ENCODE results near the gene LACRT.

Gene LACRT

DNA sequence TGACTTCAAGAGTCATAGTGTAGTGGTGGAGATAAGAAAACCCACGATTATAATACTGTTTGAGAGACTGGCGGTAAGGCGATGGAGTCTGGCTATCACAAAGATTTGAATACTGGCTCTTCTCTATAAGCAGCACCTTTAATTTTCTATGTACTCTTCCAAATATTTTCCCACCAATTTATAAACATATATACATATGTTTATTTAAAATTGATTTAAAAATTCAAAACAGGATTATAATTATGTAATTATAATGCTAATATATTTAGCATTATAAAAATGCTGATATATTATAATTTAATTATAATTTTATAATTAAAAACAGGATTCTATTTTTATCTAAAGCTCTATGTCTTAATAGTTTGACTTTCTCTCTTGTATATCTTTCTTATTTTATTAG, 28.9 kb upstream of the LACRT start:
- H3K4me3 ChIP-seq (replicated peaks; ENCODE audit: low read depth, low read length): no peak overlapping the region
- DNase-seq (ENCODE audit: low read depth): no peak
- TF ChIP-seq, protein P1, sequence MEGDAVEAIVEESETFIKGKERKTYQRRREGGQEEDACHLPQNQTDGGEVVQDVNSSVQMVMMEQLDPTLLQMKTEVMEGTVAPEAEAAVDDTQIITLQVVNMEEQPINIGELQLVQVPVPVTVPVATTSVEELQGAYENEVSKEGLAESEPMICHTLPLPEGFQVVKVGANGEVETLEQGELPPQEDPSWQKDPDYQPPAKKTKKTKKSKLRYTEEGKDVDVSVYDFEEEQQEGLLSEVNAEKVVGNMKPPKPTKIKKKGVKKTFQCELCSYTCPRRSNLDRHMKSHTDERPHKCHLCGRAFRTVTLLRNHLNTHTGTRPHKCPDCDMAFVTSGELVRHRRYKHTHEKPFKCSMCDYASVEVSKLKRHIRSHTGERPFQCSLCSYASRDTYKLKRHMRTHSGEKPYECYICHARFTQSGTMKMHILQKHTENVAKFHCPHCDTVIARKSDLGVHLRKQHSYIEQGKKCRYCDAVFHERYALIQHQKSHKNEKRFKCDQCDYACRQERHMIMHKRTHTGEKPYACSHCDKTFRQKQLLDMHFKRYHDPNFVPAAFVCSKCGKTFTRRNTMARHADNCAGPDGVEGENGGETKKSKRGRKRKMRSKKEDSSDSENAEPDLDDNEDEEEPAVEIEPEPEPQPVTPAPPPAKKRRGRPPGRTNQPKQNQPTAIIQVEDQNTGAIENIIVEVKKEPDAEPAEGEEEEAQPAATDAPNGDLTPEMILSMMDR (IDR thresholded peaks at IDR 0.05; ENCODE audit: low read length, missing control alignments): no peak

DNA sequence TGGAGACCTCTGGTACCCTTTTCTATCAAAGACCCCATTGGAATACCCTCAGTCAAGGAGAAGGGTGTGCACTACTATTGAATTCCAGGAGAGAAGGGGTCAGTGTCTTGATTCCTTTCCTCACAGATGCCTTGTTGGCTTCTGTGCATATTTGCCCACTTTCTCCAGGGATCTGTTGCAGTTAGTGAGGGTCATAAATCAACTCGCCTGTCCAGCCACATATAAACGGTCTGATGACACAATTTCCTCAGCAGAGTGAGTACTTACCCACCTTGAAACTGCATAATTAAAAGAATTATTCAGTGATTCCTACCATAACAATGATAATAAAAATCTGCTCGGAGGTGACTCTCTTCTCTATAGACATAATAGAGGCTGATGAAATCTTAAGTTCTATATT, 27.3 kb upstream of the LACRT start:
- no peak overlapping the region for H3K4me3 ChIP-seq (replicated peaks; ENCODE audit: low read depth, low read length)
- TF ChIP-seq, protein P1 (IDR thresholded peaks at IDR 0.05; ENCODE audit: low read length, missing control alignments): no peak
- no peak for DNase-seq (ENCODE audit: low read depth)

DNA sequence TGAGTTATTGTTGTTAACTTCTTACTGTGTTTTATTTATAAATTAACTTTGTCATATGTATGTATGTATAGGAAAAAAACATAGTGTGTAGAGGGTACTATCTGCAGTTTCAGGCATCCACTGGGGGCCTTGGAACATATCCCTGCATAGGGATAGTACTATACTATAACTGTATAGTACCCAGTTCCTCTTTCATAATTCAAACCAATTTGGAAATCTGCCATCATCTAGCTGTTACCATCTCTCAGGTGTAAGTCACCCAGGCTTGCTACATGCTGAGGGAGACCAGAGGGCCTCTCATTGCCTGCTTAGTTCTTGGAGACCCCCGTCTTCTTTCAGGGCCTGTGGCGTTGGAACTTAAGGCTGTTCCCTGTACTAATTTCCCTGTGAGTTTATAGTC, 26.4 kb upstream of the LACRT start:
- DNase-seq (ENCODE audit: low read depth): no peak
- TF ChIP-seq, protein P1 (IDR thresholded peaks at IDR 0.05; ENCODE audit: low read length, missing control alignments): no peak
- no peak overlapping the region for H3K4me3 ChIP-seq (replicated peaks; ENCODE audit: low read depth, low read length)

DNA sequence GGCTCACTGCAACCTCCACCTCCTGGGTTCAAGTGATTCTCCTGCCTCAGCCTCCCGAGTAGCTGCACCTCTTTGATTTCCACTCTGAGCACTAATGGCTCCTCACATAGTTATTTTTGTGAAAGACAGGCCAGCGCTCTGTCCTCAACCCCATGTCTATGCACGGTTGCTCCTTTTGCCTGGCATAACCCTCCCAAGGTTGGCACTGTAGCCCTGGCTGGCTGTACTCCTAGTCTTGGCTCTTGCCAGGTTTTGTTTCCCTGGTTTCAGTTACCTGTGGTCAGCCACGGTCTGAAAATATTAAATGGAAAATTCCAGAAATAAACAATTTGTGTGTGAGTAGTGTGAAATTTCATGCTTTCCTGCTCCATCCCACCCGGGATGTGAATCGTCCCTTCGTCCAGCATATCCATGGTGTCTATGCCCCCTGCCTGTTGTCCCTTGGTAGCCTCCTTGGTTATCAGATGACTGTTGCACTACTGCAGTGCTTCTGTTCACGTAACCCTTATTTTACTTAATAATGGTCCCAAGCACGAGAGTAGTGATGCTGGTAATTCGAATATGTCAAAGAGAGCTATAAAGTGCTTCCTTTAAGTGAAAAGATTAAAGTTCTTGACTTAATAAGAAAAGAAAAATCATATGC, 25.7 kb upstream of the LACRT start:
- TF ChIP-seq, protein P1 (IDR thresholded peaks at IDR 0.05; ENCODE audit: low read length, missing control alignments): no peak
- no peak for DNase-seq (ENCODE audit: low read depth)

DNA sequence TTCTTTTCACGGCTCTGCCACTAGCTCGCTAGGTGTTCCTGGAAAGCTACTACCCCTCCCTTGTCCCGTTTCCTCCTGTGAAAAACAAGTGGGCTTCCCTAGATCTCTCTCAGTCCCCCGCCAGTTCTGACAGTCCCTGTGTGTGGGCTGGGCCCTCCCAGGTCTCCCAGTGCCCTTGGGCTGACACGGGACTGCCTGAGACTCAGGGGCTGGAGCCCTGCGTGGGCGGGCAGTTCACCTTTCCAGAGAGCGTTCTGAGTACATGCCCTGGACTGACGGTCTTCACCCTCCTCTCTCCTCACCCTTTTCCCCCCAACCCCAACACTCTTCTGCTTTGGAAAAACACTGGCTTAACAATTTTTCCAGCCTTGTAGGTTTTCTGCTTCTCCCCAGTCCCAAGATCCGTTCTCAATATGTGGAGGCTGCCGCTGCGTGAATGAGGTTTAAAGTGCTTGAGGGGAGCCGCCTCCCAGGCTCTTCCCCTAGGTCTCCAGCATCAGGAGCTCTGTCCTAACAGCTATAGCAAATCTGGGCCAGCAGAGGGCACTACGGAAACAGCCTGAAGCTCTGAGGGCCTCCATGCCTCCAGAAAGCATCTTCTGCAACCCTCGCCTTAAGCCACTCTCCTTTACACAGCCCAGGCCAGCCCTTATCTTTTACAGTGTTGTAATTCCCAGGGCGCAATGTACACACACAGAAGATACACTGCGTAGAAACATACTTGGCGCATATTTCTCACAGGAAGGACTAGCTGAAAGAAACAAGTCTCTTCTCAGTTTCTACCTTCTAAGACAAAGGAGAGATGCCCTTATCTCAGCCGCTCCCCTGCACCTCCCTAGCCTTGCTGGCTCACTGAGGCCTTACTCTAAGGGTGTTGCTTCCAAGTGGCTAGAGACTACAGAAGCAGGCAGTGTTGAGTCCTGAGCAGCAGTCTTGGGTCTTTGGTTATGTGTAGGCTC, 23.9 kb upstream of the LACRT start:
- H3K4me3 ChIP-seq (replicated peaks; ENCODE audit: low read depth, low read length): no peak overlapping the region
- TF ChIP-seq, protein P1 (IDR thresholded peaks at IDR 0.05; ENCODE audit: low read length, missing control alignments): peak; percentile 53
- DNase-seq (ENCODE audit: low read depth): peak; percentile 39

More for the DNA sequence above, 25.7 kb upstream of the LACRT start:
- H3K4me3 ChIP-seq (replicated peaks; ENCODE audit: low read depth, low read length): no peak overlapping the region

DNA sequence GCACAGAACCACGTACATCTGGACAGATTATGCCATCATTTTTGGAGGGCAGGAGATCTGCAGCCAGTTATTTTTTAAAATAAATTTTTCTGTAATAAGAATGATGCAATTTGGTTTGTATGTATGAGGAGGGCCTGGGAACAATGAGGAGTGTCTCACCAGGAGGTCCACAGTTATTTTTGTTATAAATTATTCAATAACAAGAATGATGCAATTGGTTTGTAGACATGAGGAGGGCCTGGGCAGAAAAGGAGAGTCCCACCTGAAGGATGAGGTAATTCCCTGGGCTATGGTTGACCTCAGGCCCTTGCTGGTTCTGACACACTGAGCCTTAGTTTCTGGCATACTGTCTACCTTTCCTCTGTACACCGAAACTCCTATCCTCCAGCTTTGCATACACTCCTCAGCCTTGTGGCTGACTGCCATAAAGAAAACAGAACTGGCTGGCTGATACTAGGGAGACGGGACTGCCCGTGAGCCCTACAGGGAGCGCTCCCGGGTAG, 22.5 kb upstream of the LACRT start:
- TF ChIP-seq, protein P1 (IDR thresholded peaks at IDR 0.05; ENCODE audit: low read length, missing control alignments): no peak
- H3K4me3 ChIP-seq (replicated peaks; ENCODE audit: low read depth, low read length): no peak overlapping the region
- no peak for DNase-seq (ENCODE audit: low read depth)
